Retinal pigment epithelial cell (primary cell): ENCODE data around the gene DHRS1.
A peak's percentile ranks its signal among the peaks of the same experiment; 100 is the strongest.

Experiments
- DNase-seq: peaks from one replicate; pipeline ENCODE4 v3.0.0-alpha.2; 2010; ENCODE audit warnings: low read depth
- H3K4me3 ChIP-seq: 2 replicates; pipeline ENCODE4 v1.5.1; 2011; ENCODE audit warnings: mild to moderate bottlenecking, low read length, control low read depth, moderate library complexity
- CTCF ChIP-seq: conservative IDR thresholded peaks from 2 replicates; pipeline ENCODE4 v1.5.1; 2011; ENCODE audit warnings: low read depth, low read length, control low read depth, inconsistent platforms

Gene DHRS1

GRCh38 chr14:24308342-24309124 is 9.0 kb upstream of the DHRS1 start:
- DNase-seq = no peak
- TF ChIP-seq CTCF = no peak
- no peak overlapping the region for H3K4me3 ChIP-seq

- peak; percentile 98 for TF ChIP-seq CTCF
- no peak within 1 kb of the TSS for H3K4me3 ChIP-seq
- no peak for DNase-seq
These were observed 8.2 kb upstream of the DHRS1 start, which contains the start of gene CIDEB for GRCh38 chr14:24307575-24308341. Gene CIDEB (minus strand): TSS chr14:24307977. CDS start chr14:24307858, 119 bp downstream.

- TF ChIP-seq CTCF = no peak
- DNase-seq = no peak
- no peak overlapping the region for H3K4me3 ChIP-seq
These were observed 7.6 kb upstream of the DHRS1 start for GRCh38 chr14:24307156-24307574.

- TF ChIP-seq CTCF = no peak
- no peak for DNase-seq
- no peak overlapping the region for H3K4me3 ChIP-seq
These were observed 4.4 kb upstream of the DHRS1 start for GRCh38 chr14:24304019-24304387.

- H3K4me3 ChIP-seq = peak overlapping the region; percentile 95
- TF ChIP-seq CTCF = no peak
- DNase-seq = no peak
These were observed 873 bp upstream of the DHRS1 start for GRCh38 chr14:24300326-24300980.

GRCh38 chr14:24298892-24299254 is 707 bp downstream of the DHRS1 start:
- DNase-seq = no peak
- peak overlapping the region; percentile 95 for H3K4me3 ChIP-seq
- no peak for TF ChIP-seq CTCF
